Erythroblast (primary cell): ENCODE results near the gene SLC1A2.

ENCODE experiments used
- GATA1 ChIP-seq: IDR thresholded peaks from 2 replicates; pipeline ENCODE4 v1.6.1; 2011; ENCODE audit warnings: low read depth, mild to moderate bottlenecking, control low read depth, low read length, moderate library complexity
- POLR2A ChIP-seq: IDR thresholded peaks from 2 replicates; pipeline ENCODE4 v1.6.1; 2011; ENCODE audit warnings: mild to moderate bottlenecking, low read length

GRCh38 chr11:35330156-35330889, 89.0 kb downstream of the SLC1A2 start:
- TF ChIP-seq POLR2A (no peak), GATA1 (no peak)
